ENCODE data around the gene LRRFIP1.
A peak's percentile ranks its signal among the peaks of the same experiment; 100 is the strongest.
"Not testable (repeated sequence)": the region's sequence is repeated elsewhere in the genome, so short reads cannot be mapped to it uniquely, and the experiment has no call there.

Gene LRRFIP1

DNA sequence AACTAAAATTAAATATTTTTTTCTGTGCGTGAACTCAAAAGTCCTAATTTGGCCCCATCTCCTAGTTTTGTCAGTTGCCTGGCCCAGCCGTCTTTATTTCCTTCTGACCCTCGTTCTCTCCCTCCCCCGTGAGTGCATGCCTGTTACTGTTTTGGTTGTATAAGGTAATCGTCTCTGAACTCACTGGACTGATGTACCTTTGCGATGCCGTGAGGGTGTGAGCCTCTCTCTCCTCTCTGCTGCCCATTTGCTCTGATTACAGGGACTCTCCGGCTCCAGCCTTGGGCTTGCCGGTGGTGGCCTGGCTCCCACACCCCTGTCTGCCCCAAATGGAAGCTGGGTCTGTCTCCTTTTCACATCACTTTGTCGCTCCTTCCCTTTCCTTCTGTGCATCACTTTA, 104.7 kb downstream of the LRRFIP1 start:
- DNase-seq: no peak

DNA sequence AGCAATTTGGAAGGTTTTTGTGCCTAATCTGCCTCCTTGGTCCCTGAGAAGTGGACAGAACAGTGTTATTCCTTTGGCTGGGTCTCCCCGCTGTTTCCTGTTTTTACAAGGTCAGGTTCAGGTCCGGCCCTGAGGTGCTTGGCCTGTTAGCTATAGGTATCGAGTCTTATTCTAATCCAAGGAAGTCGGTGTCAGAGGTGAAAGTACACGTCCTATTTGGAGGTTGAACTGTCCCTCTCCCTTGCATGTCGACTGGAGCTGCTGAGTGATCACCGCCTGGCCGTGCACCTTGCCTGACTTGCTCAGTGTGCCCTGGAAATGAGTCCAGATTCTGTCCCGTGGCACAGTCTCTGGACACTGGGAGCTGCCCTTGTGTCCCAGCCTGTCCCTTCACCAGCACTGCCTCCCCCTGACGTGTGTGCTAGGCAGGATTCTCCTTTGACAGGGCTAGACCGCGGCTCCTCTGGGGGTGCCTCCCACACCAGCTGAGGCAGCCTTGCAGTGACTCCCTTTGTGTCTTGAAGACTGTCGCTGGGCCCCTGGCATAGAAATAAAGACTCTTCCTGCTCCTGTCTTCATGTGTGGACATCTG, 105.5 kb downstream of the LRRFIP1 start:
- no peak for DNase-seq

DNA sequence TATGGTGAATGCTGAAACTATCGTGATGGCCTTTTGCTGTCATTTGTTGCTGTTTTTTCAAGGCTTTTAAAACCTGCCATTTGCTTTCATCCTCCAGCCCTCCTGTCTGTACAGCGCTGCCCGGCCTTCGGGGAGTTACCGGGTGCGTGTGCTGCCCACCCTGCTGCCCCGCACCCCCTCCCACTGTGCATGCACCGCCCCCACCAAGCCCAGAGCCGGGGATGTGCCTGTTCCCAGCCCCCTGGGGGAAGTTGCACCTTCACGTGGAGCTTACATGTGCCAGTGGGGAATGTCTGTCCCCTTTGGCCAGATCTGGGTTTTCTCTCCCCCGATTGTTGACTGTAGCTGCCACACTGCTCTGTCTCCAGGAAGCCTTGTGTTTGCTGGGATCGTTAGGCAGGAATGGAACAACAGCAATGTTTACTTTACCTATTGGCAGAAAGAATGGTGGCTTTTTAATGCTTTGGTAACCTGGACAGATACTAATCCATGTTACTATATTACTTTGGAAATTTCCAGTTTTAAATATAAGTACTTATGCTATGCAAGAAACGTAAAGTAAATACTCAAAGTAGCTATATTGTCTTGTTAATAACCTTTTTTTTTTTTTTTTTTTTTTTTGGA, 106.4 kb downstream of the LRRFIP1 start:
- DNase-seq: no peak

DNA sequence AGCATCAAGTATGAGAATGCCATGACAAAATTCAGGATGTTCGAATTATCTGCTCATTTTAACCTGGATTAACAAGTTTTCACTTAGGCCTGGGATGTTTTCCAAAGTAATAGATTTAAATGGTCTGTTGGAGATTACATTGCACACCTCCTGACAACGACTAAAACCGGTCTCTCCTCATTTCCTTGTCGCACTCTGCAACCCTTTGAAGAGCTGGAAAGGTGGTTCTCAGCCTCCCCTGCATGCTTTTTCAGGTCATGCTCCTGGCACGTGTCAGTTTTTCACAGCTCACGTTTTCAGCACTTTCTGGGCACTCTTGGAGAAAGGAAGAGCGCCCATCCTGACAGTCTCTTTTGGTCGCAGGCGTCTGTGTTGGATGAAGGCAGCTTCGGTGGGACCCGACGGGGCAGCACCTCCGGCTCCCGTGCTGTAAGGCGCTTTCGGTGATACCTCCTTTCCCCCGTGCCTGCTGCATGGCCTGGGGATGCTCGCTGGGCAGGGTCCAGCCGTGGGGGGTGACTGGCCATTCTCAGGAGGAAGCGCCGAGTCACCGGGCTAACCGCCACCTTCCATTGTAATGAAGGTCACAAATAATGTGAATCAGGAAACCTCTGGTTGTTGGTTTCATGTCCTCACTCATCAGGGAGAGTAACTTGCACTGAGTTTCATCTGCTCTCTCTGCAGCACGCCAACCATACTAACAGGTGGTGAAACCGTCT, 107.7 kb downstream of the LRRFIP1 start:
- no peak for DNase-seq

DNA sequence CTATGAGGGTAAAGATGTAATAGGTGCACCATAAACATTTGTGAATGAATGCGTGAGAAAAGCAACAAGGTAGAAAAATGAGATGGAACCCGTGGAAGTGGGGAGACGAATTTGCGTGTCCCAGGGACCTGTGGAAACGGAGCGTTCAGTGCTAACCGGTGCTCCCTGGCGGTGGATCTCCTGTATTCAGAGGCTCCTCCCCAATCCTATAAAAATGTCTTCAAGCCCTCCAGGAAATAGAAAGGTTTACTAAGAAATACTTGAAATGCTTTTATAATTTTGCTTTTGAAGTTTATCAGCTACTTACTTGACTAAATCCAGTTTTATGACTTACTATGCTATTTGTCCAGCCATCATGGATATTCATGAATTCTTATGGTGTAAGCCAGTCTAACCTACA, 108.4 kb downstream of the LRRFIP1 start:
- DNase-seq: no peak

DNA sequence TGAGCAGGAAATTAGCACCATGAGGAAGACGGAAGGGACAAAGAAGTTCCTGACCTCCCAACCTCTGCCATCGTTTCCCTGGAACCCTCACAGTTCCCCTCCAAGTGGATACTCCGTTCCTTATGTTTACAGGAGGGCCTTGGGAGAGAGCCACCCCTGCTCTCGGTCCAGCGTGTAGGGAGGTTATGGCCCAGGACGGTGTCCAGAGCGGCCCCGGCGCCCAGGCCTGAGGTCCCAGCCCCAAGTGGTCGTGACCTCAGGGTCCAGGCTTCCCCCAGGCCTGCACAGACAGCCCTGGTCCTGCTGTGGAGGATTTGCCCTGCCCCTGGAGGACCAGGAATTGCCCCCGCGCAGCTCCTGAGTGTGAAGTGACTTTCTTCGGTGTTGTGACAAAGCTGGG, 109.4 kb downstream of the LRRFIP1 start:
- DNase-seq: no peak

DNA sequence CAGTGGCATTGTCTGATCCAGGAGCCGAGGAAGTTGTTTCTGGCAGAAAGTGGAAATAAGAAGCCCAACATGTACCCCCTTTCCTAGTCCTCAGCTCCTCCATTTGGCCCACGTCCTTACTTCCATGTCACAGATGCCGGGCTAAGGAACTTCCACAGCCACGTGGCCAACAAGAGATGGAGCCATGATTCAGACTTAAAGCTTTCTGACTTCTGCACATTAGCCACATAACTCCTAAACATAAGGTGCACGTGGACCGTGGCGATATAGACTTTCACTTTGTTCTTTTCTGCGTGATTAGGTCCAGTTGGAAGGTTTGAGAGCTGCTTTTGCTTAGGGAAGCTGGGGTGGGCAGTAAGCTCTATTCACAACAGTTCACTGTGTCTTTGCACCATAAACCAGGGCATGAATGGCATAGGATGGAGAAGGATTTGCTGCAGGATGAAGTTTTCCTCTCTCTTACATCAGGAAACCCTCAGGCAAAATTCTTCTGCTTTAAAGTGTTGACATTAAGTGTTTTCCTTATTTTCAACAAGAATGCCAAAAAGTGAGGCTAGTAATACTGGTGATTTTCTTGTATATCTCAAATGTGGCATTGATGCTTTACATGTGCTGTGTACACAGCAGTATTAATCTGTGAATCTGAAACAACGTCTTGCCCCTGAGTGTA, 109.9 kb downstream of the LRRFIP1 start:
- no peak for DNase-seq

DNA sequence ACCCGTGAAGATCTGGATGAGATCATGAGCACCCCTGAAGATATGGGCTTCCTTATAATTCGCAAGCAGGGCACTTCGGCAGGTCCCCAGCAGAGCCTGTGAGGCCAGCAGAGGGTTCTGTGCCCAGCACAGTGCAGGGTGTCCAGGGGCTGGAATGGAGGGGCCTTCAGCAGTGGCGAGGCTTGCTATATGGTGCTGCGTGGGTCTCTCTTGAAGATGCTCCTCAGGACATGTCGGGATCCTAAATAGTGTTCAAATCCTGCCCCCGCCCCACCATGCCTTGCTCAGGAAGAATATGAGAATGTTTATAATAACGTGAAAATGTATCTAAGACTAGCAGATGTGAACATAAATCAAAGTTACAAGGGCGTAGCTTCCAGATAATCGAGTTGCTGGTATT, 110.9 kb downstream of the LRRFIP1 start:
- no peak for DNase-seq

DNA sequence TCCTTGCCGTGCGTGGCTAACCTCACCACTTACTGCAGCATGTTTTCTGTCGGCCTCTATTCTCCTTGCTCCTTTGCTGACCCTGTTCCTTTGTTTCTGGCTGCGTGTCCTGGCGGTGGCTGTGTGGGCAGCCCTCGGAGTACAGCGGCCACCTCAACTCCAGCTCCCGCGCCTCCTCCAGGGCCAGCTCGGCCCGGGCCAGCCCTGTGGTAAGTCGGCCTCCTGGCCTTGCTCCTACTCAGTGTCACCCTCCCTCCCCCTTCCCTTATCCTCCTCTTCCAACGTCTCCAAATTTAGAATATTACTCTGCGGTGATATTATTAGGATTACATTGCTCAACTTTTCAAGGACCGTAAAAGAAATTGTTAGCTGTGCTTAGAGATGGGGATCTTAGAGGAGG, 111.7 kb downstream of the LRRFIP1 start:
- DNase-seq: no peak

DNA sequence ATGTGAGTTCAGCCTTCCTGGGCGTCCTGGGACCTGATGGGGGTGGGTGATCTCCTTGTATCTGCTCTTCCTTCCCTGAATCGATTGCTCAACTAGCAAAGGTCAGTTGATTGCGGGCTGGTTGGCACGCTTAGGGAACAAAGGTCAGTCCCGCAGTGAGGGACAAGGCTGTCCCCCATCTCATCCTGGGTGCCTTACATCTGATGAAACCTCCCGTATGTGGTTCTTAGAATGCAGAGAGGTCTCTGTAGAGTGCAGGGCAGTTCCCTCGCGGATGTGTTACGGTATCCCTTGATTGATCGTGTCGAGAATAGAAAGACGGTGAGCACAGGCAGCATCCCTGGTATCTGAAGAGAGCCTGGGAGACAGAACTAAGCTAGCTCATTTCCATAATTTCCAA, 114.8 kb downstream of the LRRFIP1 start:
- no peak for DNase-seq

DNA sequence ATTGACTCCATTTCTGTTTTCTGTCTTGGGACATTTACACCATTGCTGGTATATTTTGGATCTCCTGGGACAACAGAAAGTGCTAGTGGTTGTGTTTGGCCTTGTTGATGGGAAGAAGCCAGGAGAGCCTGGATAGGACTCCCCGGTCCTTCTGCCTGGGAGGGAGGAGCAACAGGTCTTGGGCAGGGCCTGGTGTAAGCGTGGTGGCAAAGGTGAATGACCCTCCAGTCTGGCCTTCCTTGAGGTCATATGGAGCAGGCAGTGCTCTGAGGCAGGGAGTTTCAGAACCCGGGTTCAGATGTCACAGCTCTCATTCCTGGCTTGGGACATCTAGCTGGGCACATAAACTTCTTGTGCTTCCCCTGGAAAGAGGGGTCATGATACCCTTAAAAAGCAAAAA, 115.2 kb downstream of the LRRFIP1 start:
- DNase-seq: no peak

DNA sequence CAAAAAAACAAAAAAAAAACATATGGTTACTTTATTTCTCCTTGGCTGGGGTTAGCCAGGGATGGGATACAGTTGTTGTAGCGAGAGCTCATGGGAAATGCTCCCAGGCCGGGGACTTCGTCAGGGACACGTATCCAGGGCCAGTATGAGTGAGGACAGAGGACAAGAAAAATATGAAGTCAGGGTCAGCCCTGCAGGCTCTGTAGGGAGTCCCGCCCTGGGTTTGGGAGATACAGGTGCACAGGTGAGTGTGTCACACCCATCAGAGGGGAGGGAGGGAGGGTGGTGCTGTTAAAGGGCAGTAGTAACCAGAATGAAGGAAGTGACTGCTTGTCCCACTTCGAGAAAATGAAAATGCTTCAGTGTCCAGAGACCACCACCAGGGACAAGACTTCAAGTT, 115.6 kb downstream of the LRRFIP1 start:
- DNase-seq: no peak

DNA sequence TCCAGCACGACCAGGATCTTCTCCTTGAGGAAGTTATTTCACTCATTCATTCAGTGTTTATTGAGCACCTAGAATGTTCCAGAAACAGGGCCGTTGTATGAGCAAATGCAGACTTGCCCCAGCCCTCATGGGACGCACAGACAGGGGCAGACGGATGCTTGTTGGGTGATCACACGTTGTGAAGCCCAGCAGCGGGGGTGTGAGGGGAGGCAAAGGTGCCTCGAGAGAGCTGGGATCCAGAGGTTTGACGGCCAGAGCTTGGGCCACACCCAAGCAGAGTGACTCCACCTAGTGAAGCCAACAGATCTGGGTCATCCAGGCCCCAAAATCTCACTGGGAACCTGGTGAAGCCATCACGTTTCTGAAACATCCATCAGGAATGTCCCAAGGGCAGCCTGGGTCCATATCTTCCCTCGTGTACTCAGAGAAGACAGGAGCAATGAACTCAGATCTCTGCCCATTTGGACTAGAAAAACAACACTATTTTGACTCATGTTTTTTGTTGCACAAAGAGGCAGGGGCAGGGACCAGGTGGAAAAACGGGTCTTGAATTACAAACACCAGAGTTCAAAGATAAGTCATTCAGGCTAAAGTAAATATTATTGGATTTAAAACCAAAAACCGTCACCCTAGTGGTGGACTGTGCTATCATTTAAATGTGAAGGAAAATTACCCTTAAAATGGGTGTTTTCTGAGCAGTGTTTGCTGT, 116.3 kb downstream of the LRRFIP1 start:
- peak; percentile 32 for DNase-seq

DNA sequence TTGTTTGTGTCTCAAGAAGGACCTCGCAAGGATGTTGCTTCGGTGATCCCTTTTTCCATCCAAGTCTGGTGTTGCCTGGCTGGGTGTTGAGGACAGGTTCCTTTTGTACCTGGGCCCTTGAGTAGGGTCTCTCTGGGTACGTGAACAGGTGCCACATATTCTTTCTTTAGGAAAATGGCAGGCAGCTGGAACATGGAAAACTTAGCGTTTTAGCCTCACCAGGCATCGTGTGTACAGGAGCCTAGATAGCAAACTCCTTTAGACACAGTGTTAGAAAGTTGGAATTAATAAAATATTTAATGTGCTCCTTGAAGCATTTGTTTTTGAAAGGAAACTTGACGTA, 116.9 kb downstream of the LRRFIP1 start:
- DNase-seq: no peak

DNA sequence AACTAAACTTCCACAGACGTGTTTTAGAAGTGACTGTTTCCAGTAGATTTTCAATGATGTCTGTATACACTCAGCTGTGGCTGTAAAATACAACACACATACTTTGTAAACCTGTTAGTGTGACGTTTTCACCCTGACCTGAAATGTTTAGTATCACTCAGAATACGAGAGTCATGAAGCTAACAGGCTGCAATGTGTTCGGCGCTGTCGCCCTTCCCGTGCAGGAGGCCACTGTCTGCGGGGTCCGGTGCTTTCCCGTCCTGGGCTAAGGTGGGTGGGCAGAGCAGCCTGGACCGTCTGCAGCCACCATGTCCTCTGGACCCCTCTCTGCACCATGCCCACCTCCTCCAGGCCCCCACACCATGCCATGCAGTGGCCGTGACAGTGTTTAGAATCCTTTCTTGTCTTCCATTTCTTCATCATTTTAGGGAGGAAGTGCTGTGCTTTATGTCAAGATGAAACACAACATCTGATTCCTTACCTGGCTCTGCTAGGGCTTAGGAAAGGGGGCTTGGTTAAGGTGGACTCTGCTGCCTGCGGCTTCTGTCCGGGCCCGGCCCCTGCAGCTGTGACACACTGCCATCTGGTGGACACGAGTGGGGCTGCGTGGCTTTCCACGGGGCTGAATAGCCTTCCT, 117.3 kb downstream of the LRRFIP1 start:
- DNase-seq: peak; percentile 22

DNA sequence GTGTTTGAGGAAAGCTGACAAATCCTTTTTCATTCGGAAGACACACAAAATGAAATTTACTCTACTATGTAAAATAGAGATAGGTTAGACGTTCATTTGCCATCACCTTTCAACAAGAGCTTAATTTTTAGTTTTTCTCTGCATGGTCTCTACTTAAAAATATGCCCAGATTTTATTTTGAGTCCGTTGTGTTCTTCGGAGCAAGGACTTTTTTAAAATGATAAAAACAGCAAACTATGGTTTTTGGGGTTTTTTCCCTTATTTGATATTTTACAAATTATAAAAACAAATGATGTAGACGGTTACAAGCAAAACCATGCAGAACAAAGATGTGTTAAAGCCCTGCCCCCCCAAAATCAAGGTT, 117.8 kb downstream of the LRRFIP1 start:
- no peak for DNase-seq

DNA sequence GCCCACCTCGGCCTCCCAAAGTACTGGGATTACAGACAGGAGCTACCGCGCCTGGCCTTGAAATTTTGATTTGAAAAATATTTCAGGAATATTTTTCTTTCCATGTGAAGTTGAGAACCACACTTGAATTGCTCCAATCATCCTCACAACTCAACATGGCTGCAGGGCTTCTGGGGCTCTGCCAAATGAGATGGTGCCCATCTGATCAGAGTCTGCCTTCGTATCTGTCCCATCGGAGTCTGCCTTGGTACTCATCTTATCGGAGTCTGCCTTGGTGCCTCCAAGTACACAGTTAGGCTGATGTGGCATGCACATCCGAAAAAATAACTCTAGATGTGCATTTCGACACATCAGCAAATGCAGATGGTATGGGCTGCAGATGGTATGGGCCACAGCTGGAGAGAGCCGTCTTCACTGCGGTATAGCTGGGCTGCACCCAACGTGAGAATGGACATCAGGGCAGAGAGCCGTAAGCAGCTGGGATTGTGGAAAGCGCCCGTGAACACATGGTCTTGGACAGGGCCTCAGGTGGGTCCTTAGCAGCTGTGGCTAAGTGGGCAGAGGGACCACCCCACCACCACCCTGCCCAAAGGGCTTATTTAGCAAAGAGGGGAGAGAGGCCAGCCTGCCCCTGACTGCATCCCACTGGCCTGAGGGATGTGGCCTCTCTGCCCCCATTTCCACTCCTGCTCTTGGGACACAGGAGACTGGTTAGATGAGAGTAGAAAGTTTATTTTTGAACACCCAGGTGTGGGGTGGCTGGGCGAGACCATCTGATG, 119.1 kb downstream of the LRRFIP1 start:
- no peak for DNase-seq

DNA sequence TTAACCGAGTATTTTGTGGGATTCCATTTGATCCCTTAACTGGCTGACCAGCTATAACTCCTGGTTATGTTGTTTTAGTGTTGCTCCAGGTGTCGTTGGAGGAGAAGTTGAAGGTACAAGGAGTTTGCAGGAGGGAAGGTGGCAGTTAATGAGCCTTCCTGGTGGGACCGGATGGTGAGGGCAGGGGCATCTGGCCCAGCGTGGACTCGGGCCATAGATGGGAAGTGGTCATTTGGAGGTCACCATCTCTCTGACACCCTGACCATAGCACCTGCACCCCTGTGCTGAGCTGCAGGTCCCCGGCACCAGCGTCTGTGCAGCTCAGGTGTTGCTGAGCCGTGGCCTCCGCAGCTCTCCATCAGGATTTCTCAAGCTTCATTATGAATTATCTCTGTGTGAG, 119.8 kb downstream of the LRRFIP1 start:
- no peak for DNase-seq

DNA sequence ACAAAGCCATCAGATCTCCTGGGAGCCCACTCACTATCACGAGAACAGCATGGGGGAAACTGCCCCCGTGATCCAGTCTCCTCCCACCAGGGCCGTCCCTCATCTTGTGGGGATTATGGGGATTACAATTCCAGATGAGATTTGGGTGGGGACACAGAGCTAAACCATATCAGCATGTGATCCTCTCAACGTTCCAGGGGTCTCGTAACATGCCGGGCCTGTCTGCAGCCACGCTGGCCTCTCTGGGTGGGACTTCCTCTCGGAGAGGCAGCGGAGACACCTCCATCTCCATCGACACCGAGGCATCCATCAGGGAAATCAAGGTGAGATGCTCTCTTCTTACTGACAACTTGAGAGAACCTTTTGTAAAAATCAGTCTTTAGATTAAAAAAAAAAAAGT, 121.6 kb downstream of the LRRFIP1 start:
- DNase-seq: no peak

DNA sequence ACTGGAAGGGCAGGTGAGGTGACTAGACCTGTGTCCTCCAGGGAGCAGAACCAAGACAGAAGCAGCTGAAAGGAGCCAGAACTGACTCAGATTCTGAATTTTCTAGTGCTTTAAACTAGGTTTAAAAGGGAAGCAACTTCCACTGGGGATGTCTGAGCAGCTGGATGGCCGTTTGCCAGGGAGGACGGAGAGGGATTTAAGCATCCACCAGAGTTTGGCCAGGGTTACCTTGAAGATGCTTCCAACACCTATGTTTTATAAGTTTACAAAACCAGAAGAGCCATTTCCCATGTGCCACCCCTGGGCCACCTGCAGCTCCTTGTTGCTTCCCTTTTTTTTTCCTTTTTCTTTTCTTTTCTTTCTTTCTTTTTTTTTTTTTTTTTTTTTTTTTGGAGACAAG, 122.6 kb downstream of the LRRFIP1 start:
- DNase-seq: no peak

DNA sequence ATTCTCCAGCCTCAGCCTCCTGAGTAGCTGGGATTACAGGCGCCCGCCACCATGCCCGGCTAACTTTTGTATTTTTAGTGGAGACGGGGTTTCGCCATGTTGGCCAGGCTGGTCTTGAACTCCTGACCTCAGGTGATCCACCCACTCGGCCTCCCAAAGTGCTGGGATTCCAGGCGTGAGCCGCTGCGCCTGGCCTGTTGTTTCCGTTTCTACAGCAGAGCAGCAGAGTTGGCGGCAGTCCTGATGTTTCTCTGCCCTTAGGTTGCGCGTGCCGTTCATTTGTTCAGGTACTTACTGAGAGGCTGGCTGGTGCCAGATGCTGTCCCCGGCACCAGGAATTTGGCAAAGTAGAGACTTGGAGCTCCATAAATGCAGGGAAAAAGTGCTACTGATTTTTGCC, 123.1 kb downstream of the LRRFIP1 start:
- DNase-seq: not testable (repeated sequence)

DNA sequence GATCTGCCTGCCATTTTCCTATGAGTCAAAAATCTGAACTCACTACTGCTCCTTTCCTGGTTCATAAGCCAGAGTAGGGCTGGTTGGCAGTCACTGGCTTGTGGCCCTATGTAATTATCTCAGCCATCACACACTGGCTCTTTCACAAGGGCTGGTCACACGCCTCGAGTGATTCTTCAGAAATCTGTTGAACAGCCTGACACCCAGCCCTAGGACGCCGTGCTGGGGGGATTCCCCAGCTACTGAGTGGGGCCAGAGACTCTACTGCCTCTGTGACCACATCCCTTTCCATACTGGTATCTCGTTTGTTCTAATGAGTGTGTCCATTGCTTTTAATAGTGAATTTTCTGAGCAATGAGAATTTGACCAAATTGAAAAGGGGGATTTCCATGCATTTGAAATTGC, 125.4 kb downstream of the LRRFIP1 start:
- no peak for DNase-seq
